OCI-LY1 (cell line): ENCODE data around the gene RNU6-7.

Experiments
- CTCF ChIP-seq: fragments of 200-600 bp; sonication (generic), shearing (Covaris generic); IDR thresholded peaks from 2 replicates; pipeline ENCODE4 v1.5.1; 2017; ENCODE audit warnings: mild to moderate bottlenecking, antibody characterized with exemption, low read length, moderate library complexity, mixed read lengths
- EZH2 ChIP-seq: fragments of 200-600 bp; sonication (generic), shearing (Covaris generic); IDR thresholded peaks from 2 replicates; pipeline ENCODE4 v1.8.0; 2017; ENCODE audit warnings: borderline replicate concordance, mixed run types, mild to moderate bottlenecking, antibody characterized with exemption, low read length, moderate library complexity, mixed read lengths

DNA sequence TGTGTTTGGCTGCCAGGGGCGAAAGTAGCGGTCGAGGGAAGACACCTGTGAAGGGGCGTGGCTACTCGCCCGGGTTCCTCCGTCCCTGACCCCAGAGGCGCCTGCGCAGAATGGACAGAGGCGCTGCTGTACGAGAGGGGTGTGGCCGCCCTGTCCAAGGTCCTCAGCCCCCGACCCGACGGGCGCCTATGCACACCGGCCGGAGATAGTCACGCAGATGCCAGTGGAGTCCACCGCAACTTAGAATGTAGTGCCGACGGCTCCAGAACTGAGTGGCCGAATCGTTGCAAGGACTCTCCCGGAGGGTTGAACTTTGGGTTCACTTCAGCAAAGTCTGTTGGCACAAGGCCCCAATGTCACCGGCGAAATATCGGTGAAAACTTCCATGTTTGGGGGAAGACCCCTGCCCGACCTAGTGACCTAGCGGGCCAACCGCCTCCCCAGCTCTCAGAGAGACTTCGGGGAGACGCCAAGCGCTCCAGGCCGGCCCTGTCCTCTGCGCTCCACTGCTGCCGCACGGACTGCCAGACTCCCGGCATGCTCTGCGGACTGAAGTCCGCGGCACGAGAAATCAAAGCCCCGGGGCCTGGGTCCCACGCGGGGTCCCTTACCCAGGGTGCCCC, 541 bp upstream of the RNU6-7 start:
- no peak for TF ChIP-seq CTCF
- no peak for TF ChIP-seq EZH2
